GM12878 (cell line): ENCODE results near the gene DGLUCY. TPM values are rescaled to one million over a fixed set of nuclear protein-coding genes. Genes with fewer than 3 reads are reported as not detected.

Source experiments
- ATAC-seq: fragments of 200-7000 bp; cut with Tn5 transposase; 3 replicates; pipeline ENCODE4 v1.9.1; 2020; ENCODE audit warnings: mild to moderate bottlenecking, moderate library complexity
- BruUV-seq: library from RNA; stranded (reverse); fragments of 400-500 nt; replicated peaks from 2 replicates; lab custom pipeline; 2021; lab: Mats Ljungman, UMichigan
- CTCF ChIA-PET: fragments of 300-600 bp; sonication (Branson Sonifier 250); formaldehyde crosslinking; extraction: SDS; loops from one replicate; lab custom pipeline; 2021; ENCODE audit warnings: inconsistent platforms; lab: Yijun Ruan, JAX
- POLR2A ChIA-PET: fragments of 350-600 bp; formaldehyde crosslinking; extraction: SDS; loops from one replicate; lab custom pipeline; 2021; ENCODE audit warnings: inconsistent platforms; lab: Charles Lee
- RAD21 ChIA-PET: fragments of 300-600 bp; sonication (Branson Sonifier 250); formaldehyde crosslinking; loops from one replicate; lab custom pipeline; 2023; ENCODE audit warnings: antibody characterized with exemption; ENCODE audit not compliant: unreplicated experiment; lab: Charles Lee
- SMC1A ChIA-PET: fragments of 300-600 bp; sonication (Branson Sonifier 250); formaldehyde crosslinking; loops from one replicate; lab custom pipeline; 2023; ENCODE audit not compliant: unreplicated experiment, uncharacterized antibody; lab: Charles Lee
- DNase-seq: peaks from one replicate; pipeline ENCODE4 v3.0.0-alpha.2; 2011; ENCODE audit warnings: low read depth, low spot score
- FAIRE-seq: peaks from 3 replicates; lab custom pipeline; 2011; peaks lifted over from hg19 to GRCh38; lab: Jason Lieb, UNC
- H2AFZ ChIP-seq: 2 replicates; pipeline ENCODE4 v1.6.0; 2011; ENCODE audit warnings: low read depth, low read length, control low read depth; ENCODE audit not compliant: control insufficient read depth
- H3K27ac ChIP-seq: 2 replicates; pipeline ENCODE4 v1.5.1; 2011; ENCODE audit warnings: control low read depth; ENCODE audit not compliant: control insufficient read depth, insufficient read depth
- H3K27me3 ChIP-seq, 2 experiments: replicated peaks in 1 of 2; 2 replicates each; pipeline versions ENCODE4 v1.6.0 to v1.6.1; 2011; ENCODE audit warnings: low read length in 1 of 2; ENCODE audit not compliant: control insufficient read depth in 2 of 2, insufficient read depth in 2 of 2
- H3K36me3 ChIP-seq, 2 experiments: 2 replicates each; pipeline ENCODE4 v1.5.1; 2011; ENCODE audit warnings: low read length in 1 of 2; ENCODE audit not compliant: control insufficient read depth in 2 of 2, insufficient read depth in 2 of 2
- H3K4me1 ChIP-seq: 2 replicates; pipeline ENCODE4 v1.6.1; 2011; ENCODE audit warnings: mild to moderate bottlenecking, low read length, moderate library complexity, mixed read lengths; ENCODE audit not compliant: control insufficient read depth, insufficient read depth
- H3K4me2 ChIP-seq: 2 replicates; pipeline ENCODE4 v1.6.0; 2011; ENCODE audit warnings: control low read depth; ENCODE audit not compliant: control insufficient read depth, insufficient read depth
- H3K4me3 ChIP-seq: fragments of 200-600 bp; sonication (generic); 2 replicates; pipeline ENCODE4 v1.5.1; 2016
- H3K79me2 ChIP-seq: 2 replicates; pipeline ENCODE4 v1.6.0; 2011; ENCODE audit warnings: low read length; ENCODE audit not compliant: control insufficient read depth, insufficient read depth
- H3K9ac ChIP-seq: 2 replicates; pipeline ENCODE4 v1.8.0; 2011; ENCODE audit warnings: low read length, control low read depth, mixed read lengths; ENCODE audit not compliant: control insufficient read depth, insufficient read depth
- H3K9me3 ChIP-seq: replicated peaks from 3 replicates; pipeline ENCODE4 v1.5.1; 2011; ENCODE audit warnings: mild to moderate bottlenecking, low read length; ENCODE audit not compliant: control insufficient read depth, insufficient read depth
- H4K20me1 ChIP-seq: 2 replicates; pipeline ENCODE4 v1.6.0; 2011; ENCODE audit not compliant: control insufficient read depth, insufficient read depth
- WGBS: methylation state at CpG from one replicate; pipeline ENCODE4 v1.1.6; 2016; ENCODE audit warnings: low lambda C conversion rate; ENCODE audit not compliant: insufficient replicate concordance, insufficient coverage; ENCODE audit errors: missing lambda C conversion rate; 5-methylcytosine and 5-hydroxymethylcytosine counted together
- in situ Hi-C: fragments of 300-500 bp; cut with MboI; formaldehyde crosslinking; loops from 9 replicates; pipeline ENCODE4 v1.14.3; 2018; ENCODE audit warnings: mixed read lengths
- intact Hi-C: fragments of 100-400 bp; cut with micrococcal nuclease; formaldehyde crosslinking; loops from one replicate; pipeline ENCODE4 v1.14.2; 2022; ENCODE audit not compliant: unreplicated experiment
- polyA plus RNA-seq, 11 experiments: library from polyadenylated mRNA; depleted of rRNA in 4 of 11; unstranded in 6 of 11; stranded (reverse) in 5 of 11; fragments of >200 nt; fragmentation: Nextera tagmentation in 4 of 11; fragmentation: Illumina TruSeq in 1 of 11; extraction: Ambion mirVana in 4 of 11; extraction: Trizol in 1 of 11; gene quantifications; 1 replicate in 1 of 11; 2 replicates in 10 of 11; pipeline versions ENCODE4 v1.2.1 to v1.2.3, GENCODE V29; 2011 to 2016; ENCODE audit warnings: inconsistent platforms in 2 of 11, missing spikeins in 2 of 11, low read depth in 1 of 11
- total RNA-seq, 4 experiments: library from RNA; depleted of rRNA in 3 of 4; stranded (reverse); fragments of >200 nt in 3 of 4; fragmentation: Illumina TruSeq in 1 of 4; extraction: Trizol in 1 of 4; gene quantifications; 2 replicates each; pipeline versions ENCODE4 v1.2.1 to v1.2.3, GENCODE V29; 2013 to 2021
- TF ChIP-seq, protein P1 (sequence below): IDR thresholded peaks from 2 replicates; pipeline ENCODE4 v1.6.1; 2011; ENCODE audit warnings: borderline replicate concordance, low read depth, mild to moderate bottlenecking, moderate library complexity, low read length; ENCODE audit not compliant: insufficient read depth, poor library complexity, severe bottlenecking
- TF ChIP-seq, protein P2 (sequence below): fragments of 450-650 bp; formaldehyde crosslinking; IDR thresholded peaks from 2 replicates; pipeline ENCODE4 v1.4.0; 2022; ENCODE audit warnings: mild to moderate bottlenecking, moderate library complexity

Gene DGLUCY
- total and polyA plus RNA-seq, 10 of the 15 experiments (the other 5 are each of a cell fraction or from before 2014, with no cell fraction given), result 15.0 to 70.3 (median 55.1) TPM

DNA sequence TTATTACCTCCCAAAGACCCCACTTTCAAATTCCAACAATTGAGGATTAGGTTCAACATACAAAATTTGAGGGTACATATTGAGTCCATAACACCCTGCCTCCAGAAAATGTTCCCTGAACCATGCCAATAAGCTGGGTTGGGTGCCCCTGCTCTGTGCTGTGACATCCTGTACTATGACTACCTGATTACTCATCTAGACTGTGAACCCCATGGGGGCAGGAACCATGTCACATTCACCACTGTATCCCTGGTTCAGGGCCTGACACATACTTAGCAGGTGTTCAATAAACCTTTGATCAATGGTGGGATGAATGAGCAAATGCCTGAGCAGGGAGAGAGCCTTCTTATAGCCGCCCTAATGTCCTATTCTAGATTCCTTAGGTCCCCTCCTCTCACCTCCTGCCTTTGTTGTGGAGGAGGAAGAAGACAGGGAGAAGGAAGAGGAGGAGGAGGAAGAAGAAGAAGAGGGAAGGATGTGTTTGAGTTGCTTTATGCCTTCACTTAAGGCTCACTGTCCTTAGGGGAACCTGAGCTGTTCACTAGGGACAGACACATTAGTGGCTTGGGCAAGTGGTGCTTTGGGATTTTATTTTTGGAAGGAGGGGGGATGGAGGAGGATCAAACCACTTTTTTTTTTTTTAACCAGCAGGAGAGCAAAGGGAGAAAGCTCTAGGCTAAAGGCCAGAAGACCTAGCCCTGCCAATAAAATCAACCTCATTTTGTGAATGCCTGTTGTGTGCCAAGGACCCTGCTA is 109.3 kb downstream of the DGLUCY start:
- TF ChIP-seq, protein P1, sequence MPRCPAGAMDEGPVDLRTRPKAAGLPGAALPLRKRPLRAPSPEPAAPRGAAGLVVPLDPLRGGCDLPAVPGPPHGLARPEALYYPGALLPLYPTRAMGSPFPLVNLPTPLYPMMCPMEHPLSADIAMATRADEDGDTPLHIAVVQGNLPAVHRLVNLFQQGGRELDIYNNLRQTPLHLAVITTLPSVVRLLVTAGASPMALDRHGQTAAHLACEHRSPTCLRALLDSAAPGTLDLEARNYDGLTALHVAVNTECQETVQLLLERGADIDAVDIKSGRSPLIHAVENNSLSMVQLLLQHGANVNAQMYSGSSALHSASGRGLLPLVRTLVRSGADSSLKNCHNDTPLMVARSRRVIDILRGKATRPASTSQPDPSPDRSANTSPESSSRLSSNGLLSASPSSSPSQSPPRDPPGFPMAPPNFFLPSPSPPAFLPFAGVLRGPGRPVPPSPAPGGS, result peak; percentile 83
- TF ChIP-seq, protein P2, sequence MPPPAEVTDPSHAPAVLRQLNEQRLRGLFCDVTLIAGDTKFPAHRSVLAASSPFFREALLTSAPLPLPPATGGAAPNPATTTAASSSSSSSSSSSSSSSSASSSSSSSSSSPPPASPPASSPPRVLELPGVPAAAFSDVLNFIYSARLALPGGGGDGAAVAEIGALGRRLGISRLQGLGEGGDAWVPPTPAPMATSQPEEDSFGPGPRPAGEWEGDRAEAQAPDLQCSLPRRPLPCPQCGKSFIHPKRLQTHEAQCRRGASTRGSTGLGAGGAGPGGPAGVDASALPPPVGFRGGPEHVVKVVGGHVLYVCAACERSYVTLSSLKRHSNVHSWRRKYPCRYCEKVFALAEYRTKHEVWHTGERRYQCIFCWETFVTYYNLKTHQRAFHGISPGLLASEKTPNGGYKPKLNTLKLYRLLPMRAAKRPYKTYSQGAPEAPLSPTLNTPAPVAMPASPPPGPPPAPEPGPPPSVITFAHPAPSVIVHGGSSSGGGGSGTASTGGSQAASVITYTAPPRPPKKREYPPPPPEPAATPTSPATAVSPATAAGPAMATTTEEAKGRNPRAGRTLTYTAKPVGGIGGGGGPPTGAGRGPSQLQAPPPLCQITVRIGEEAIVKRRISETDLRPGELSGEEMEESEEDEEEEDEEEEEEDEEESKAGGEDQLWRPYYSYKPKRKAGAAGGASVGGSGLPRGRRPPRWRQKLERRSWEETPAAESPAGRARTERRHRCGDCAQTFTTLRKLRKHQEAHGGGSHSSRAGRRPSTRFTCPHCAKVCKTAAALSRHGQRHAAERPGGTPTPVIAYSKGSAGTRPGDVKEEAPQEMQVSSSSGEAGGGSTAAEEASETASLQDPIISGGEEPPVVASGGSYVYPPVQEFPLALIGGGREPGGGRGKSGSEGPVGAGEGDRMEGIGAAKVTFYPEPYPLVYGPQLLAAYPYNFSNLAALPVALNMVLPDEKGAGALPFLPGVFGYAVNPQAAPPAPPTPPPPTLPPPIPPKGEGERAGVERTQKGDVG, result no peak
- TF ChIP-seq, all 136 proteins: peak for 1
- DNase-seq (no peak), FAIRE-seq (no peak), ATAC-seq (0 out of 3 replicates have a peak, but pooled peaks have one; percentile 9)
- SMC1A ChIA-PET, result interaction anchor here (0.7 to 1.2 kb wide), 4 partner anchors 20 to 150 kb away, joined by 3 to 5 read pairs (median 3); no protein-coding TSS in a partner anchor
- no peak overlapping the region for H3K27ac ChIP-seq
- H3K36me3 ChIP-seq, result peaks cover 3 to 9% of the 10 kb centered on the region in 2 experiments
- H2AFZ ChIP-seq, result no peak overlapping the region
- no peak overlapping the region for H3K9ac ChIP-seq
- H3K4me2 ChIP-seq, result no peak overlapping the region
- H3K79me2 ChIP-seq, result no peaks in the 10 kb centered on the region
- no peaks in the 10 kb centered on the region for H3K27me3 ChIP-seq
- 95% methylated on average over 1 of the region's 1 CpG for WGBS
- POLR2A ChIA-PET, result interaction anchor here (0.7 kb wide), 1 partner anchor 16 kb away, joined by 3 read pairs; no protein-coding TSS in a partner anchor
- H3K9me3 ChIP-seq, result no peaks in the 10 kb centered on the region
- TSS peak; percentile 48 for BruUV-seq
- in situ Hi-C loops, result no loop called here
- intact Hi-C loops, result no loop called here
- H3K4me1 ChIP-seq, result peaks cover 20% of the 10 kb centered on the region
- H4K20me1 ChIP-seq, result no peaks in the 10 kb centered on the region
- RAD21 ChIA-PET, result interaction anchor here (1.2 to 1.4 kb wide), 2 partner anchors 38 to 321 kb away, joined by 3 read pairs; no protein-coding TSS in a partner anchor
- CTCF ChIA-PET, result no interaction called here
- H3K4me3 ChIP-seq, result no peak overlapping the region
